Spinal cord (tissue), 10 donors: ENCODE measurements around the gene TMEM119. TPM values are rescaled to one million over a fixed set of nuclear protein-coding genes. Genes with fewer than 3 reads are reported as not detected.

Experiments
- DNase-seq, 6 donors: peaks; one replicate each; pipeline versions ENCODE4 v3.0.0 to v3.0.0-alpha.2; 2013 to 2015; ENCODE audit warnings: low spot score in 6 of 6, low read depth in 4 of 6
- H3K27ac ChIP-seq: one replicate; pipeline ENCODE4 v1.5.1; 2013; ENCODE audit warnings: low read depth, low read length, control low read depth
- H3K27me3 ChIP-seq: one replicate; pipeline ENCODE4 v1.6.1; 2013; ENCODE audit warnings: low read length; ENCODE audit not compliant: control insufficient read depth, insufficient read depth
- H3K36me3 ChIP-seq: one replicate; pipeline ENCODE4 v1.6.1; 2013; ENCODE audit warnings: low read length; ENCODE audit not compliant: control insufficient read depth, insufficient read depth
- H3K4me1 ChIP-seq: one replicate; pipeline ENCODE4 v1.6.1; 2013; ENCODE audit warnings: low read length; ENCODE audit not compliant: control insufficient read depth, insufficient read depth
- H3K4me3 ChIP-seq: one replicate; pipeline ENCODE4 v1.5.1; 2013; ENCODE audit warnings: low read depth, low read length, control low read depth
- H3K9me3 ChIP-seq: one replicate; pipeline ENCODE4 v1.6.1; 2013; ENCODE audit warnings: low read length; ENCODE audit not compliant: control insufficient read depth, insufficient read depth
- WGBS: methylation state at CpG from one replicate; pipeline ENCODE4 v1.1.5; 2013; ENCODE audit warnings: missing lambda C conversion rate; ENCODE audit not compliant: insufficient coverage; 5-methylcytosine and 5-hydroxymethylcytosine counted together
- polyA plus RNA-seq, 2 donors: library from polyadenylated mRNA; unstranded; fragments of 120-200 nt; gene quantifications; one replicate each; pipeline ENCODE4 v1.2.1, GENCODE V29; 2013; ENCODE audit not compliant: insufficient read length in 2 of 2
- total RNA-seq, 2 donors: library from RNA; depleted of rRNA in 1 of 2; stranded (reverse); fragments of 120-200 nt in 1 of 2; fragments of >200 nt in 1 of 2; gene quantifications; one replicate each; pipeline versions ENCODE4 v1.2.3 to v1.2.4, GENCODE V29; 2013 to 2014
- donor health status: healthy.

TMEM119 gene
- total and polyA plus RNA-seq, 4 donors = 10.8 to 14.9 (median 12.1) TPM

GRCh38 chr12:108543652-108544051 is 54.2 kb downstream of the TMEM119 start:
- H3K27ac ChIP-seq = no peak overlapping the region
- no peak for DNase-seq
- no peaks in the 10 kb centered on the region for H3K4me1 ChIP-seq
- WGBS = 100% methylated on average over 2 of the region's 3 CpGs
- H3K4me3 ChIP-seq = no peak overlapping the region
- no peaks in the 10 kb centered on the region for H3K9me3 ChIP-seq
- H3K36me3 ChIP-seq = peaks cover 33% of the 10 kb centered on the region
- no peaks in the 10 kb centered on the region for H3K27me3 ChIP-seq

GRCh38 chr12:108542320-108542719 is 55.6 kb downstream of the TMEM119 start:
- Histone ChIP-seq H3K36me3 (peaks cover 28% of the 10 kb centered on the region), H3K4me1 (no peaks in the 10 kb centered on the region)

More at GRCh38 chr12:108542320-108542719, 55.6 kb downstream of the TMEM119 start:
- H3K27ac ChIP-seq = no peak overlapping the region
- H3K4me3 ChIP-seq = no peak overlapping the region
- DNase-seq = no peak
- H3K27me3 ChIP-seq = no peaks in the 10 kb centered on the region
- no peaks in the 10 kb centered on the region for H3K9me3 ChIP-seq
- 100% methylated on average over 3 of the region's 4 CpGs for WGBS

Other genes with a start within 250 kb of the TMEM119 start
- 1 to 10 TPM; 5.4 to 7.4 TPM for gene FICD, start 82.8 kb downstream of the TMEM119 start, total RNA-seq
- gene FICD, start 82.8 kb downstream of the TMEM119 start, polyA plus RNA-seq = 1 to 10 TPM; 5.1 to 6.2 TPM
- 10 to 100 TPM; 55.2 to 55.9 TPM for gene SART3, start 36.9 kb downstream of the TMEM119 start, total RNA-seq
- gene SART3, start 36.9 kb downstream of the TMEM119 start, polyA plus RNA-seq = 10 to 100 TPM; 49.7 to 50.0 TPM
- 100 to 1,000 TPM in 1 of 2 donors, 10 to 100 TPM in 1; 90.9 to 107 TPM for gene ISCU, start 35.5 kb downstream of the TMEM119 start, total RNA-seq
- gene ISCU, start 35.5 kb downstream of the TMEM119 start, polyA plus RNA-seq = 100 to 1,000 TPM; 109 to 112 TPM
- gene SELPLG, start 35.8 kb upstream of the TMEM119 start, total RNA-seq = 1 to 10 TPM; 9.1 to 9.6 TPM
- gene SELPLG, start 35.8 kb upstream of the TMEM119 start, polyA plus RNA-seq = 10 to 100 TPM; 12.2 to 18.2 TPM
- 100 to 1,000 TPM in 1 of 2 donors, 10 to 100 TPM in 1; 66.1 to 133 TPM for gene CORO1C, start 133.4 kb upstream of the TMEM119 start, total RNA-seq
- 10 to 100 TPM; 88.7 to 90.5 TPM for gene CORO1C, start 133.4 kb upstream of the TMEM119 start, polyA plus RNA-seq